GM10248 (cell line): ENCODE data around the gene CNTNAP2.

Experiments
- CTCF ChIA-PET: fragments of 300-600 bp; sonication (Branson Sonifier 250); formaldehyde crosslinking; extraction: SDS; loops from one replicate; lab custom pipeline; 2021; ENCODE audit warnings: antibody characterized with exemption; lab: Yijun Ruan, JAX
- POLR2A ChIA-PET: fragments of 350-650 bp; sonication (Branson Sonifier 250); formaldehyde crosslinking; extraction: SDS; loops from one replicate; lab custom pipeline; 2020; ENCODE audit warnings: antibody characterized with exemption; lab: Yijun Ruan, JAX
- DNase-seq: peaks from one replicate; pipeline ENCODE4 v3.0.0; 2012; ENCODE audit errors: extremely low spot score
- TF ChIP-seq, protein P1 (sequence below): IDR thresholded peaks from 2 replicates; pipeline ENCODE4 v1.5.1; 2012; ENCODE audit warnings: mild to moderate bottlenecking, low read depth; ENCODE audit errors: extremely low read depth, missing control alignments, control extremely low read depth

The CNTNAP2 gene

GRCh38 chr7:147413557-147413870 is 1296.9 kb downstream of the CNTNAP2 start:
- ChIA-PET POLR2A (no interaction called here), CTCF (no interaction called here)
- TF ChIP-seq, protein P1, sequence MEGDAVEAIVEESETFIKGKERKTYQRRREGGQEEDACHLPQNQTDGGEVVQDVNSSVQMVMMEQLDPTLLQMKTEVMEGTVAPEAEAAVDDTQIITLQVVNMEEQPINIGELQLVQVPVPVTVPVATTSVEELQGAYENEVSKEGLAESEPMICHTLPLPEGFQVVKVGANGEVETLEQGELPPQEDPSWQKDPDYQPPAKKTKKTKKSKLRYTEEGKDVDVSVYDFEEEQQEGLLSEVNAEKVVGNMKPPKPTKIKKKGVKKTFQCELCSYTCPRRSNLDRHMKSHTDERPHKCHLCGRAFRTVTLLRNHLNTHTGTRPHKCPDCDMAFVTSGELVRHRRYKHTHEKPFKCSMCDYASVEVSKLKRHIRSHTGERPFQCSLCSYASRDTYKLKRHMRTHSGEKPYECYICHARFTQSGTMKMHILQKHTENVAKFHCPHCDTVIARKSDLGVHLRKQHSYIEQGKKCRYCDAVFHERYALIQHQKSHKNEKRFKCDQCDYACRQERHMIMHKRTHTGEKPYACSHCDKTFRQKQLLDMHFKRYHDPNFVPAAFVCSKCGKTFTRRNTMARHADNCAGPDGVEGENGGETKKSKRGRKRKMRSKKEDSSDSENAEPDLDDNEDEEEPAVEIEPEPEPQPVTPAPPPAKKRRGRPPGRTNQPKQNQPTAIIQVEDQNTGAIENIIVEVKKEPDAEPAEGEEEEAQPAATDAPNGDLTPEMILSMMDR, result no peak
- DNase-seq, result no peak

GRCh38 chr7:147415991-147416390 is 1299.4 kb downstream of the CNTNAP2 start:
- DNase-seq, result no peak
- TF ChIP-seq, protein P1, result no peak
- ChIA-PET POLR2A (no interaction called here), CTCF (no interaction called here)

- no peak for DNase-seq
- TF ChIP-seq, protein P1, result no peak
- POLR2A ChIA-PET, result no interaction called here
- CTCF ChIA-PET, result interaction anchor here (0.8 to 1.2 kb wide), 2 partner anchors 8 to 16 kb away, joined by 3 to 4 read pairs; no protein-coding TSS in a partner anchor
Observed at GRCh38 chr7:147418966-147419365, 1302.4 kb downstream of the CNTNAP2 start.

DNA sequence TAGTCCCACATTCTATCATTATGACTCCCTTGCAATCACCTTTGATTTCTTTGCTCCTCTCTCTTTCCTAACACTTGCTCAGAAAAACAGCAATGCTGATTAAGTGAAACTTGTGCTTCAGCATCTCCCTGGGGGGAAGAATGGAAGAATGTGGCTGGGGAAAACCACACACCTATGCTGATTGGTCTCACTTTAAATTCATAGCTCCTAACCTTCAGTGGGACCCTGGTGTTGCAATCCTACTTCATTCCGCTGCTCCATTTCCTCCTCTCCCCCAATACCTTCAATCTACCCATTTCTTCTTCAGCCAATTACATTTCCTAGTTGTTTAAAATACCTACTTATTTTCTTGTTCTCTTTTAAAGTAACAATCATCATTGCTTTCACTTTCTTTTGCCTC is 1307.3 kb downstream of the CNTNAP2 start:
- TF ChIP-seq, protein P1, result no peak
- POLR2A ChIA-PET, result no interaction called here
- CTCF ChIA-PET, result interaction anchor here (1.6 kb wide), 1 partner anchor 8 kb away, joined by 5 read pairs; no protein-coding TSS in a partner anchor
- DNase-seq, result no peak

- CTCF ChIA-PET, result interaction anchor here (1.2 kb wide), 1 partner anchor 16 kb away, joined by 3 read pairs; no protein-coding TSS in a partner anchor
- POLR2A ChIA-PET, result no interaction called here
- DNase-seq, result no peak
- TF ChIP-seq, protein P1, result no peak
Observed at GRCh38 chr7:147428075-147428474, 1311.5 kb downstream of the CNTNAP2 start.

GRCh38 chr7:147429961-147430360 is 1313.4 kb downstream of the CNTNAP2 start:
- ChIA-PET CTCF (no interaction called here), POLR2A (no interaction called here)
- TF ChIP-seq, protein P1, result no peak
- DNase-seq, result no peak

GRCh38 chr7:147432079-147432478 is 1315.5 kb downstream of the CNTNAP2 start:
- CTCF ChIA-PET, result interaction anchor here (1.7 kb wide), 1 partner anchor 9 kb away, joined by 5 read pairs; no protein-coding TSS in a partner anchor
- TF ChIP-seq, protein P1, result no peak
- POLR2A ChIA-PET, result no interaction called here
- no peak for DNase-seq
